ENCODE results near the gene FAM43A.

The FAM43A gene

GRCh38 chr3:194680888-194681615, 4.6 kb upstream of the FAM43A start:
- no peak overlapping the region for H3K4me3 ChIP-seq (ENCODE audit: low read depth, low read length)
- TF ChIP-seq MYC (IDR thresholded peaks at IDR 0.05; ENCODE audit: low read depth, low read length) (no peak), CTCF (IDR thresholded peaks at IDR 0.05; ENCODE audit: low read depth, low read length) (no peak), POLR2A (IDR thresholded peaks at IDR 0.05; ENCODE audit: extremely low read depth, insufficient read length) (no peak)
- TF ChIP-seq, protein P1, sequence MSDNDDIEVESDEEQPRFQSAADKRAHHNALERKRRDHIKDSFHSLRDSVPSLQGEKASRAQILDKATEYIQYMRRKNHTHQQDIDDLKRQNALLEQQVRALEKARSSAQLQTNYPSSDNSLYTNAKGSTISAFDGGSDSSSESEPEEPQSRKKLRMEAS (IDR thresholded peaks at IDR 0.05; ENCODE audit: low read depth, low read length), result no peak
- DNase-seq (ENCODE audit: low read depth), result no peak

DNA sequence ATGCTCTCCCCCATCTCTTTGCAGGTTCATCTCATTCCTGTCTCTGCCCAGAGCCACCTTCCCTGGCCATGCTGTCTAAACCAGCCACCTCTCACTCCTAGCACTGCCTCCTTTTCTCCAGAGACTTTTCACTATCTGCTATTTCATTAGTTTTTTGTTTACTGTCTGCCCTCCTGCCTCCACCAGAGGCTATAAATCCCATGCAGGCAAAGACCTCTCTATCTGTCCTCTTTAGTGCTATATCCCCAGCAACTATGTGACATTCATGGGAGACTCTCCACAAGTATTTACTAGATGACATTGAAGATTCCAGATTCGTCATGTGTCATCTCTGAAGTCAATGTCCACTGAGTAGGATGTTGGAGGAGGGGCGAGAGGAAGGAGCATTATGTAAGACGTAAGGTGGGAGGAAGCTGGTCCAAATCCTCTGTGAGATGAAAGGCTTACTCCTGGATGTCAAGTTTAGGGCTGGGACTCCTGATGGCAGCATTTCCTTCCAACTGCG, 3.4 kb upstream of the FAM43A start:
- TF ChIP-seq POLR2A (IDR thresholded peaks at IDR 0.05; ENCODE audit: extremely low read depth, insufficient read length), result no peak
- no peak for TF ChIP-seq MYC (IDR thresholded peaks at IDR 0.05; ENCODE audit: low read depth, low read length)
- no peak for TF ChIP-seq CTCF (IDR thresholded peaks at IDR 0.05; ENCODE audit: low read depth, low read length)
- TF ChIP-seq, protein P1 (IDR thresholded peaks at IDR 0.05; ENCODE audit: low read depth, low read length), result no peak
- H3K4me3 ChIP-seq (ENCODE audit: low read depth, low read length), result no peak overlapping the region

GRCh38 chr3:194682694-194683310, 2.9 kb upstream of the FAM43A start:
- TF ChIP-seq CTCF (IDR thresholded peaks at IDR 0.05; ENCODE audit: low read depth, low read length) (peak; percentile 75), POLR2A (IDR thresholded peaks at IDR 0.05; ENCODE audit: extremely low read depth, insufficient read length) (no peak), MYC (IDR thresholded peaks at IDR 0.05; ENCODE audit: low read depth, low read length) (peak; percentile 9; the same call in 1 of the 2 replicates)
- TF ChIP-seq, protein P1 (IDR thresholded peaks at IDR 0.05; ENCODE audit: low read depth, low read length), result peak; percentile 47; the same call in 1 of the 2 replicates
- H3K4me3 ChIP-seq (ENCODE audit: low read depth, low read length), result no peak overlapping the region
- peak; percentile 90 for DNase-seq (ENCODE audit: low read depth)

More for the DNA sequence above, 3.4 kb upstream of the FAM43A start:
- no peak for DNase-seq (ENCODE audit: low read depth)

DNA sequence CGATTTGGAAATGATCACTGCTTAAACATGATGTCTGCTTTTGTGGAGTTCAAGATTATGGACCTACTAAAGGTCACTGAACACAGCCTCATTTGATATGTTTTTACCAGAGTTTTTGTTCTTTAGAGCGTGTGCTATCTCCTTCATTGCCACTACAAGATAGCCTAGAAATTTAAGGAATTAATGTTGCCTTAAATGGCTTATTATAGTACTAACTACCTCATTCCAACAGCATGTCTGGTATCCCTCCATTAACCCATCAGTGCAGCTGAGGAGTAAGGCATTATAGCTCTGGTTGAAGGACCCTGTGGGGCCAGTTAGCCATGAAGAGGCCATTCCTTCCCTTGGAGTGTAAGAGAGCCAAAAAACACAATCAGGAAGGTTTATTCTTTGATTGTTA, 2.3 kb upstream of the FAM43A start:
- TF ChIP-seq, protein P1 (IDR thresholded peaks at IDR 0.05; ENCODE audit: low read depth, low read length), result no peak
- no peak for TF ChIP-seq POLR2A (IDR thresholded peaks at IDR 0.05; ENCODE audit: extremely low read depth, insufficient read length)
- TF ChIP-seq CTCF (IDR thresholded peaks at IDR 0.05; ENCODE audit: low read depth, low read length), result no peak
- no peak for TF ChIP-seq MYC (IDR thresholded peaks at IDR 0.05; ENCODE audit: low read depth, low read length)
- no peak for DNase-seq (ENCODE audit: low read depth)

GRCh38 chr3:194685065-194685717, 492 bp upstream of the FAM43A start:
- no peak for DNase-seq (ENCODE audit: low read depth)
- peak overlapping the region; percentile 13 for H3K4me3 ChIP-seq (ENCODE audit: low read depth, low read length)
- TF ChIP-seq MYC (IDR thresholded peaks at IDR 0.05; ENCODE audit: low read depth, low read length) (no peak), POLR2A (IDR thresholded peaks at IDR 0.05; ENCODE audit: extremely low read depth, insufficient read length) (no peak), CTCF (IDR thresholded peaks at IDR 0.05; ENCODE audit: low read depth, low read length) (no peak)
- TF ChIP-seq, protein P1 (IDR thresholded peaks at IDR 0.05; ENCODE audit: low read depth, low read length), result no peak

More for the DNA sequence above, 2.3 kb upstream of the FAM43A start:
- H3K4me3 ChIP-seq (ENCODE audit: low read depth, low read length), result no peak overlapping the region
